Measurements from ENCODE around the gene SLC19A1.

SLC19A1 gene

GRCh38 chr21:45582128-45582527, 39.9 kb upstream of the SLC19A1 start:
- Histone ChIP-seq H3K27me3 (ENCODE audit: insufficient read depth, low read length, poor library complexity) (no peaks in the 10 kb centered on the region), H3K23ac (ENCODE audit: low read length) (no peak overlapping the region), H3K4me3 (ENCODE audit: low read length) (no peak overlapping the region), H3K27ac (ENCODE audit: low read depth, low read length) (no peak overlapping the region), H2BK120ac (ENCODE audit: low read depth, low read length) (no peak overlapping the region), H3K4me2 (ENCODE audit: low read length) (no peak overlapping the region), H2BK5ac (ENCODE audit: low read length) (no peak overlapping the region), H3K18ac (ENCODE audit: low read length) (no peak overlapping the region), H3K9ac (ENCODE audit: low read length) (no peak overlapping the region), H4K8ac (ENCODE audit: low read depth, low read length) (no peak overlapping the region), H2AK5ac (ENCODE audit: low read length) (no peak overlapping the region), H4K5ac (ENCODE audit: low read length) (no peak overlapping the region), H3K4me1 (ENCODE audit: control insufficient read depth, low read depth, low read length) (no peaks in the 10 kb centered on the region), H3K56ac (ENCODE audit: low read length) (no peak overlapping the region), H2BK15ac (replicated peaks; ENCODE audit: low read depth) (no peak overlapping the region), H3K79me2 (ENCODE audit: control insufficient read depth, insufficient read depth, low read length) (no peaks in the 10 kb centered on the region), H3K36me3 (ENCODE audit: control insufficient read depth, insufficient read depth, low read length) (no peaks in the 10 kb centered on the region), H3K79me1 (ENCODE audit: low read length) (no peaks in the 10 kb centered on the region), H3K4ac (ENCODE audit: low read depth, low read length) (no peak overlapping the region)
- DNase-seq = peak; percentile 61
- no CpG with 5 or more reads among the region's 5 CpGs for WGBS (ENCODE audit: extremely low coverage, insufficient coverage, low lambda C conversion rate)

DNA sequence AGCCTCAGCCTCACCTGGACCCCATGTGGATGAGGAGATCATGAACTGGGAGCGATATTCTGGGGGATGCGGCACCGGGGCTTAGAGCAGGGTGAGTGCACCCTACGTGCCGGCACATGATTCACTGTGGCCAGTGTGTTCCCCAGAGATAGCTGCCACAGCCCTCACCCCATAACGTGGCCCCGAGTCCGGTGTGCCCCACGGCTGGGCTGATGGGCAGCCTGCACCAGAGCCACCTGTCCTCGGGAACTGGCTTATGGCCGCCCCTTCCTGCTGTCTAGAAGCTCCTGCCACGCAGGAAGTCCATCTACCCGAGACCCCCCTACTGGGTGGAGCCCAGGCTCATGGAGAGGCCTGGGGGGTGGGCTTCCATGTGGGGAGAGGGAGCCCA, 39.1 kb upstream of the SLC19A1 start:
- no CpG with 5 or more reads among the region's 13 CpGs for WGBS (ENCODE audit: extremely low coverage, insufficient coverage, low lambda C conversion rate)
- DNase-seq = no peak
- H3K79me1 ChIP-seq (ENCODE audit: low read length) = no peaks in the 10 kb centered on the region

GRCh38 chr21:45580576-45581321, 38.5 kb upstream of the SLC19A1 start:
- DNase-seq = peak; percentile 51
- H4K8ac ChIP-seq (ENCODE audit: low read depth, low read length) = no peak overlapping the region
- H3K27ac ChIP-seq (ENCODE audit: low read depth, low read length) = no peak overlapping the region
- H3K4me3 ChIP-seq (ENCODE audit: low read length) = no peak overlapping the region
- no peaks in the 10 kb centered on the region for H3K79me2 ChIP-seq (ENCODE audit: control insufficient read depth, insufficient read depth, low read length)
- no peak overlapping the region for H2BK5ac ChIP-seq (ENCODE audit: low read length)
- H3K9ac ChIP-seq (ENCODE audit: low read length) = no peak overlapping the region
- H3K4ac ChIP-seq (ENCODE audit: low read depth, low read length) = no peak overlapping the region
- no peak overlapping the region for H3K23ac ChIP-seq (ENCODE audit: low read length)
- H2BK120ac ChIP-seq (ENCODE audit: low read depth, low read length) = no peak overlapping the region
- H3K27me3 ChIP-seq (ENCODE audit: insufficient read depth, low read length, poor library complexity) = no peaks in the 10 kb centered on the region
- no peak overlapping the region for H4K5ac ChIP-seq (ENCODE audit: low read length)
- no CpG with 5 or more reads among the region's 33 CpGs for WGBS (ENCODE audit: extremely low coverage, insufficient coverage, low lambda C conversion rate)
- no peaks in the 10 kb centered on the region for H3K4me1 ChIP-seq (ENCODE audit: control insufficient read depth, low read depth, low read length)
- H3K36me3 ChIP-seq (ENCODE audit: control insufficient read depth, insufficient read depth, low read length) = no peaks in the 10 kb centered on the region
- H2AK5ac ChIP-seq (ENCODE audit: low read length) = no peak overlapping the region
- no peaks in the 10 kb centered on the region for H3K79me1 ChIP-seq (ENCODE audit: low read length)
- H3K18ac ChIP-seq (ENCODE audit: low read length) = no peak overlapping the region
- H3K4me2 ChIP-seq (ENCODE audit: low read length) = no peak overlapping the region
- H2BK15ac ChIP-seq (replicated peaks; ENCODE audit: low read depth) = no peak overlapping the region
- H3K56ac ChIP-seq (ENCODE audit: low read length) = peak overlapping the region; percentile 5

More for the DNA sequence above, 39.1 kb upstream of the SLC19A1 start:
- Histone ChIP-seq H3K27me3 (ENCODE audit: insufficient read depth, low read length, poor library complexity) (no peaks in the 10 kb centered on the region), H2AK5ac (ENCODE audit: low read length) (no peak overlapping the region), H2BK5ac (ENCODE audit: low read length) (no peak overlapping the region), H4K5ac (ENCODE audit: low read length) (no peak overlapping the region), H2BK120ac (ENCODE audit: low read depth, low read length) (no peak overlapping the region), H3K4ac (ENCODE audit: low read depth, low read length) (no peak overlapping the region), H3K4me3 (ENCODE audit: low read length) (no peak overlapping the region), H2BK15ac (replicated peaks; ENCODE audit: low read depth) (no peak overlapping the region), H3K4me2 (ENCODE audit: low read length) (no peak overlapping the region), H3K9ac (ENCODE audit: low read length) (no peak overlapping the region), H3K4me1 (ENCODE audit: control insufficient read depth, low read depth, low read length) (no peaks in the 10 kb centered on the region), H3K79me2 (ENCODE audit: control insufficient read depth, insufficient read depth, low read length) (no peaks in the 10 kb centered on the region), H4K8ac (ENCODE audit: low read depth, low read length) (no peak overlapping the region), H3K27ac (ENCODE audit: low read depth, low read length) (no peak overlapping the region), H3K23ac (ENCODE audit: low read length) (no peak overlapping the region), H3K36me3 (ENCODE audit: control insufficient read depth, insufficient read depth, low read length) (no peaks in the 10 kb centered on the region), H3K56ac (ENCODE audit: low read length) (no peak overlapping the region), H3K18ac (ENCODE audit: low read length) (no peak overlapping the region)

DNA sequence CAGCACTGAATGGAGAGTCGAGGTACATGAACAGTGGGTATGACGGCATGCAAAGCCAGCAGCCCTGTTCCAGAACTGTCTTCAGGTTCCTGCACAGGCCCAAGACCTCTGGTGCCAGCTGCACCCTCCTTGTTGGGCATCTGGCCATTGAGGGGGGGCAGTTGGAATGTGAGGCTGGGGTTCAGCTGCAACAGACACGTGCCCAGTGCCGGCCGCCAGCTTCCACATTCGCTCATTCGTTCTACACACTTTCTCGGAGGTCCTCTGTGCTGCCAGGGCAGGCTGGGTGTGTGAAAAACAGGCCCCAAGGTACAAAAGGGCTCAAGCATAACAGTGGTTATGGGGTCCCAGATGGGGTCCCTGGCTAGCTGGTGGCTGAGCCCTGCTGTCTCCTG, 37.9 kb upstream of the SLC19A1 start:
- H3K4ac ChIP-seq (ENCODE audit: low read depth, low read length) = no peak overlapping the region
- H2AK5ac ChIP-seq (ENCODE audit: low read length) = no peak overlapping the region
- no peak overlapping the region for H3K4me3 ChIP-seq (ENCODE audit: low read length)
- H3K18ac ChIP-seq (ENCODE audit: low read length) = no peak overlapping the region
- no peak overlapping the region for H3K23ac ChIP-seq (ENCODE audit: low read length)
- no peak overlapping the region for H3K9ac ChIP-seq (ENCODE audit: low read length)
- H2BK120ac ChIP-seq (ENCODE audit: low read depth, low read length) = no peak overlapping the region
- no peak overlapping the region for H3K27ac ChIP-seq (ENCODE audit: low read depth, low read length)
- H3K36me3 ChIP-seq (ENCODE audit: control insufficient read depth, insufficient read depth, low read length) = no peaks in the 10 kb centered on the region
- no peaks in the 10 kb centered on the region for H3K27me3 ChIP-seq (ENCODE audit: insufficient read depth, low read length, poor library complexity)
- H3K4me1 ChIP-seq (ENCODE audit: control insufficient read depth, low read depth, low read length) = no peaks in the 10 kb centered on the region
- H3K56ac ChIP-seq (ENCODE audit: low read length) = peak overlapping the region; percentile 5
- H4K5ac ChIP-seq (ENCODE audit: low read length) = no peak overlapping the region
- no peak for DNase-seq
- H3K4me2 ChIP-seq (ENCODE audit: low read length) = no peak overlapping the region
- H3K79me2 ChIP-seq (ENCODE audit: control insufficient read depth, insufficient read depth, low read length) = no peaks in the 10 kb centered on the region
- H2BK15ac ChIP-seq (replicated peaks; ENCODE audit: low read depth) = no peak overlapping the region
- no peak overlapping the region for H2BK5ac ChIP-seq (ENCODE audit: low read length)
- H3K79me1 ChIP-seq (ENCODE audit: low read length) = no peaks in the 10 kb centered on the region
- H4K8ac ChIP-seq (ENCODE audit: low read depth, low read length) = no peak overlapping the region
- no CpG with 5 or more reads among the region's 8 CpGs for WGBS (ENCODE audit: extremely low coverage, insufficient coverage, low lambda C conversion rate)

- Histone ChIP-seq H2BK120ac (ENCODE audit: low read depth, low read length) (no peak overlapping the region), H3K79me2 (ENCODE audit: control insufficient read depth, insufficient read depth, low read length) (no peaks in the 10 kb centered on the region), H3K23ac (ENCODE audit: low read length) (no peak overlapping the region), H4K5ac (ENCODE audit: low read length) (no peak overlapping the region), H2BK5ac (ENCODE audit: low read length) (no peak overlapping the region), H3K4me3 (ENCODE audit: low read length) (no peak overlapping the region), H3K4ac (ENCODE audit: low read depth, low read length) (no peak overlapping the region), H3K27ac (ENCODE audit: low read depth, low read length) (no peak overlapping the region), H3K4me2 (ENCODE audit: low read length) (no peak overlapping the region), H3K9ac (ENCODE audit: low read length) (no peak overlapping the region), H2AK5ac (ENCODE audit: low read length) (no peak overlapping the region), H3K27me3 (ENCODE audit: insufficient read depth, low read length, poor library complexity) (no peaks in the 10 kb centered on the region), H2BK15ac (replicated peaks; ENCODE audit: low read depth) (no peak overlapping the region), H3K56ac (ENCODE audit: low read length) (no peak overlapping the region), H3K79me1 (ENCODE audit: low read length) (no peaks in the 10 kb centered on the region), H3K4me1 (ENCODE audit: control insufficient read depth, low read depth, low read length) (no peaks in the 10 kb centered on the region), H3K18ac (ENCODE audit: low read length) (no peak overlapping the region), H4K8ac (ENCODE audit: low read depth, low read length) (no peak overlapping the region), H3K36me3 (ENCODE audit: control insufficient read depth, insufficient read depth, low read length) (no peaks in the 10 kb centered on the region)
- WGBS (ENCODE audit: extremely low coverage, insufficient coverage, low lambda C conversion rate) = no CpG with 5 or more reads among the region's 29 CpGs
- no peak for DNase-seq
Measured at GRCh38 chr21:45579383-45580180, 37.3 kb upstream of the SLC19A1 start.
